Colonic mucosa (tissue), 4 donors: ENCODE results near the gene DNAH3. TPM values are rescaled to one million over a fixed set of nuclear protein-coding genes. Genes with fewer than 3 reads are reported as not detected.

ENCODE experiments used
- DNase-seq: peaks from one replicate; pipeline ENCODE4 v3.0.0-alpha.2; 2020
- H3K27ac ChIP-seq: fragments of 200-600 bp; one replicate; pipeline ENCODE4 v1.8.0; 2021
- H3K27me3 ChIP-seq: fragments of 200-600 bp; one replicate; pipeline ENCODE4 v1.8.0; 2021
- H3K36me3 ChIP-seq: fragments of 200-600 bp; one replicate; pipeline ENCODE4 v1.8.0; 2021
- H3K4me1 ChIP-seq: fragments of 200-600 bp; one replicate; pipeline ENCODE4 v1.8.0; 2021; ENCODE audit warnings: mild to moderate bottlenecking
- H3K4me3 ChIP-seq: fragments of 200-600 bp; one replicate; pipeline ENCODE4 v1.8.0; 2021
- H3K9ac ChIP-seq, 2 donors: one replicate each; pipeline ENCODE4 v1.7.0; 2013; ENCODE audit warnings: control low read depth in 2 of 2, low read depth in 2 of 2, low read length in 2 of 2
- H3K9me3 ChIP-seq: fragments of 200-600 bp; one replicate; pipeline ENCODE4 v1.8.0; 2021
- CTCF ChIP-seq: fragments of 200-600 bp; IDR thresholded peaks from one replicate; pipeline ENCODE4 v1.8.0; 2022; ENCODE audit warnings: antibody characterized with exemption, mild to moderate bottlenecking
- intact Hi-C: fragments of 100-400 bp; cut with DNase I; formaldehyde crosslinking; loops from one replicate; pipeline ENCODE4 v1.14.1; 2022
- total RNA-seq, 2 donors: library from RNA; stranded (reverse); fragmentation: NEBNext Ultra II Directional in 1 of 2; extraction: Animal tissue kit (Norgen Biotek cat#: 25700) in 1 of 2; gene quantifications; one replicate each; pipeline ENCODE4 v1.2.1, GENCODE V29; 2021
- donor health status: healthy.
- donor health status: DM: no; HTN: no; CAD: no.
- donor health status: DM: no; HTN: no; CAD: no.

DNAH3 gene
- total RNA-seq, 2 donors from 2014 or later, result 4.2 to 5.1 TPM

- Histone ChIP-seq H3K4me3 (no peak overlapping the region), H3K9ac (no peak overlapping the region), H3K9me3 (no peaks in the 10 kb centered on the region), H3K27ac (no peak overlapping the region), H3K36me3 (no peaks in the 10 kb centered on the region), H3K4me1 (no peaks in the 10 kb centered on the region), H3K27me3 (no peaks in the 10 kb centered on the region)
- no peak for TF ChIP-seq CTCF
- intact Hi-C loops, result no loop called here
- no peak for DNase-seq
Observed at GRCh38 chr16:21167929-21168602, 17.4 kb upstream of the DNAH3 start.

- no peaks in the 10 kb centered on the region for H3K36me3 ChIP-seq
- DNase-seq, result no peak
- no peak overlapping the region for H3K4me3 ChIP-seq
- no peak overlapping the region for H3K27ac ChIP-seq
- no peak for TF ChIP-seq CTCF
- H3K4me1 ChIP-seq, result no peaks in the 10 kb centered on the region
- H3K27me3 ChIP-seq, result no peaks in the 10 kb centered on the region
- no peaks in the 10 kb centered on the region for H3K9me3 ChIP-seq
- H3K9ac ChIP-seq, result no peak overlapping the region
- intact Hi-C loops, result no loop called here
Observed at GRCh38 chr16:21167360-21167759, 16.7 kb upstream of the DNAH3 start.

GRCh38 chr16:21166561-21166961, 15.9 kb upstream of the DNAH3 start:
- H3K27ac ChIP-seq, result no peak overlapping the region
- no peak for TF ChIP-seq CTCF
- DNase-seq, result no peak
- no peaks in the 10 kb centered on the region for H3K4me1 ChIP-seq
- no peaks in the 10 kb centered on the region for H3K27me3 ChIP-seq
- no peaks in the 10 kb centered on the region for H3K9me3 ChIP-seq
- no peaks in the 10 kb centered on the region for H3K36me3 ChIP-seq
- H3K9ac ChIP-seq, result no peak overlapping the region
- no peak overlapping the region for H3K4me3 ChIP-seq
- intact Hi-C loops, result no loop called here

GRCh38 chr16:21164521-21165168, 14.0 kb upstream of the DNAH3 start:
- intact Hi-C loops, result no loop called here
- TF ChIP-seq CTCF, result no peak
- H3K27ac ChIP-seq, result no peak overlapping the region

GRCh38 chr16:21163576-21163975, 12.9 kb upstream of the DNAH3 start:
- Histone ChIP-seq H3K9ac (no peak overlapping the region), H3K4me3 (no peak overlapping the region), H3K4me1 (peaks cover 7% of the 10 kb centered on the region), H3K27ac (no peak overlapping the region), H3K9me3 (no peaks in the 10 kb centered on the region), H3K27me3 (no peaks in the 10 kb centered on the region), H3K36me3 (no peaks in the 10 kb centered on the region)
- no peak for DNase-seq
- no peak for TF ChIP-seq CTCF
- intact Hi-C loops, result no loop called here

More at GRCh38 chr16:21164521-21165168, 14.0 kb upstream of the DNAH3 start:
- Histone ChIP-seq H3K4me1 (peaks cover 7% of the 10 kb centered on the region), H3K4me3 (no peak overlapping the region), H3K9me3 (no peaks in the 10 kb centered on the region), H3K27me3 (no peaks in the 10 kb centered on the region), H3K9ac (no peak overlapping the region), H3K36me3 (no peaks in the 10 kb centered on the region)
- no peak for DNase-seq
